Activated CD8-positive, alpha-beta T cell treated with anti-CD3 and anti-CD28 coated beads for 36 hours (primary cell): ENCODE measurements around the gene GALR2. TPM values are rescaled to one million over a fixed set of nuclear protein-coding genes. Genes with fewer than 3 reads are reported as not detected.

ENCODE experiments used
- ATAC-seq: fragments of 200-7000 bp; cut with Tn5 transposase; one replicate; pipeline ENCODE4 v1.10.0; 2021; ENCODE audit warnings: mild to moderate bottlenecking, moderate library complexity
- CTCF ChIA-PET: fragments of 350-600 bp; sonication (Branson Sonifier 250); formaldehyde crosslinking; loops from one replicate; lab custom pipeline; 2021; ENCODE audit warnings: antibody characterized with exemption; lab: Charles Lee
- POLR2A ChIA-PET: fragments of 350-600 bp; sonication (Branson Sonifier 250); formaldehyde crosslinking; loops from one replicate; lab custom pipeline; 2021; ENCODE audit warnings: antibody characterized with exemption; lab: Charles Lee
- DNase-seq: peaks from one replicate; pipeline ENCODE4 v3.0.0-alpha.2; 2020
- H3K27ac Mint-ChIP-seq: one replicate; pipeline ENCODE4 v1.8.0; 2021; ENCODE audit warnings: mild to moderate bottlenecking, mixed read lengths
- H3K27me3 Mint-ChIP-seq: one replicate; pipeline ENCODE4 v1.8.0; 2021; ENCODE audit warnings: mixed read lengths
- H3K36me3 Mint-ChIP-seq: one replicate; pipeline ENCODE4 v1.8.0; 2021; ENCODE audit warnings: low read depth, mixed read lengths
- H3K4me1 Mint-ChIP-seq: one replicate; pipeline ENCODE4 v1.8.0; 2021; ENCODE audit warnings: low read depth, mixed read lengths
- H3K4me3 Mint-ChIP-seq: one replicate; pipeline ENCODE4 v1.8.0; 2021; ENCODE audit warnings: mild to moderate bottlenecking, moderate library complexity, mixed read lengths
- H3K9me3 Mint-ChIP-seq: one replicate; pipeline ENCODE4 v1.8.0; 2021; ENCODE audit warnings: mixed read lengths
- intact Hi-C: fragments of 100-400 bp; cut with micrococcal nuclease; formaldehyde crosslinking; loops from one replicate; pipeline ENCODE4 v1.10.0; 2022
- total RNA-seq, 2 experiments: library from RNA; stranded (reverse); gene quantifications; one replicate each; pipeline ENCODE4 v1.2.3, GENCODE V29; 2021
- TF ChIP-seq, protein P1 (sequence below): fragments of 200-600 bp; IDR thresholded peaks from one replicate; pipeline ENCODE4 v1.8.0; 2022; ENCODE audit warnings: antibody characterized with exemption, mild to moderate bottlenecking

Gene GALR2
- total RNA-seq, 2 experiments from 2014 or later: 1.6 to 2.1 TPM

DNA sequence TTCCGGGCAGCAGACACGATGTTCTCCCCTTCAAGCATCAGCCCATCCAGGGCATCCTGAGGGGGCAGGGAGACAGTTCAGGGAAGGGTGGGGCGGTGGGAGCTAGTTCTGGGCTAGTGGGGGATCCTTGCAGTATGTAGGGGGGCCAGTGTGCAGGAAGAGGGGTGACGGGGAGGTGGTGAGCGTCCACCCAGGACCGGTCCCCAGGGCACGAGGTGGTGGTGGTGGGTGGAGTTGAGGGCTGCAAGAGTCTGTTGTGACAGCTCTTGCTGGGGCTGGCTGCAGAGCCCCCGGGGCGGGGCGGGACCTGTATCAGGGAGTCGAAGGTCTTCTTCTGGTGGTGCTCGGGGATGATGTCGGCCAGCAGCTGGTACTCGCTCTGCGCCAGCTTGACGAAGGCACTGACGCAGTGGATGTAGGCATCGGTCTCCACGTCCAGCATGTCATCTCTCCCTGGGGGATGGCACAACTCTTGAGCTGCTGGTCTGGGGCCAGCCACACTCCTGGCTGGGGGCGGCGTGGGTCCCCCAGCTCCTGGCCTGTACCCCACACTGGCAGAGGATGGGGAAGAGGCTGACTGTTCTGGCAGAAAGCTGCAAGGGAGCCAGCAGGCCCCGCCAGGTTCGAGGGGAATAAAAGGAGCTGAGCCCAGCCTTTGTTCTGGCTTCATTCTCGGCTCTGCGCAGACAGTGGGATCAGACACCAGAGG lies 14.4 kb downstream of the GALR2 start:
- TF ChIP-seq, protein P1, sequence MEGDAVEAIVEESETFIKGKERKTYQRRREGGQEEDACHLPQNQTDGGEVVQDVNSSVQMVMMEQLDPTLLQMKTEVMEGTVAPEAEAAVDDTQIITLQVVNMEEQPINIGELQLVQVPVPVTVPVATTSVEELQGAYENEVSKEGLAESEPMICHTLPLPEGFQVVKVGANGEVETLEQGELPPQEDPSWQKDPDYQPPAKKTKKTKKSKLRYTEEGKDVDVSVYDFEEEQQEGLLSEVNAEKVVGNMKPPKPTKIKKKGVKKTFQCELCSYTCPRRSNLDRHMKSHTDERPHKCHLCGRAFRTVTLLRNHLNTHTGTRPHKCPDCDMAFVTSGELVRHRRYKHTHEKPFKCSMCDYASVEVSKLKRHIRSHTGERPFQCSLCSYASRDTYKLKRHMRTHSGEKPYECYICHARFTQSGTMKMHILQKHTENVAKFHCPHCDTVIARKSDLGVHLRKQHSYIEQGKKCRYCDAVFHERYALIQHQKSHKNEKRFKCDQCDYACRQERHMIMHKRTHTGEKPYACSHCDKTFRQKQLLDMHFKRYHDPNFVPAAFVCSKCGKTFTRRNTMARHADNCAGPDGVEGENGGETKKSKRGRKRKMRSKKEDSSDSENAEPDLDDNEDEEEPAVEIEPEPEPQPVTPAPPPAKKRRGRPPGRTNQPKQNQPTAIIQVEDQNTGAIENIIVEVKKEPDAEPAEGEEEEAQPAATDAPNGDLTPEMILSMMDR: no peak
- no peak for ATAC-seq
- Mint-ChIP-seq H3K27me3 (no peaks in the 10 kb centered on the region), H3K27ac (no peak overlapping the region), H3K4me3 (no peak overlapping the region), H3K4me1 (no peaks in the 10 kb centered on the region), H3K9me3 (no peaks in the 10 kb centered on the region), H3K36me3 (peaks cover 20% of the 10 kb centered on the region)
- intact Hi-C loops: no loop called here
- ChIA-PET POLR2A (interaction anchor here (0.8 to 1.9 kb wide), 3 partner anchors 8 to 11 kb away, joined by 3 to 4 read pairs (median 4); partner anchors contain the start of gene ZACN), CTCF (no interaction called here)
- no peak for DNase-seq

DNA sequence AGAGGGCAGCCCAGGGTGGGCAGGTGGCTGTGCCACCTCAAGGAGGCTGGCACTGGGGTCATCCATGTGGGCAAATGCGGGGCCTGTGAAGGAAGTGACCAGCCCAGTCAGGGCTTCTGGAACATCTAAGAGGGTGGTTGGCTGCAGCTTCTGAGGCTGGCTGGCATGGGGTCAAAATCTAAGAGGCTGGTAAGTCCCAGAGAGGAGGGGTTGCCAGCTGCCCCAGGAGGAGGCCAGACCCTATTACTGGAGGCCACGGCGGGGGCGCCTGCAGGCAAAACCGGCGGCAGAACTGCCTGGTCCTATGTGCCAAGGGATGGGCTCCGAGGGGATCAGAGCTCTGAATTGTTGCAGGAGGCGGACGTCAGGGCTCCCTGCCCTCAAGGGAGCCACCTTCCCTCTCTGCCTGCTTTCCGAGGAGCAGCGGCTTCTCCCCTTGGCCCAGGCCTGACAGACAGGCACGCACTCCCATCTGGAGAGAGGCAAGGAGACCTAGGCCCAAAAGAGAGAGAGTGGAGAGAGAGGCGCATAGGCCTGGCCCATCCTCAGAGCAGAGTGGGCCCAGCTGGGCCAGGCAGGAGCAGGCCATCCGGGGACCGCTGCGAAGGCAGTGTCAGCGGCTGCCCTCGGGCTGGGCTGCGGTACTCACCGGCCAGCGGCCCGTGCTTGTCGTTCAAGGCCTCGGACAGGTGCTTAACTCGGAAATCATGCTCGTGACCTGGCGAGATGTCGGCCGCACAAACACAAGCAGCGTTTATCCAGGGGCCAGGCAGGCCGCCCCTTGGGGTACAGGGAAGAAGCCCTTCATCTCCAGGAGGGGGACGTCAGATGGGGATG lies 15.3 kb downstream of the GALR2 start:
- H3K36me3 Mint-ChIP-seq: peaks cover 17% of the 10 kb centered on the region
- no peak overlapping the region for H3K27ac Mint-ChIP-seq
- no peak for ATAC-seq
- H3K4me1 Mint-ChIP-seq: no peaks in the 10 kb centered on the region
- TF ChIP-seq, protein P1: no peak
- H3K4me3 Mint-ChIP-seq: no peak overlapping the region
- ChIA-PET CTCF (no interaction called here), POLR2A (interaction anchor here (0.8 to 1.9 kb wide), 4 partner anchors 9 to 14 kb away, joined by 3 to 4 read pairs (median 4); partner anchors contain the start of genes EXOC7 and ZACN)
- no peaks in the 10 kb centered on the region for H3K27me3 Mint-ChIP-seq
- intact Hi-C loops: no loop called here
- H3K9me3 Mint-ChIP-seq: no peaks in the 10 kb centered on the region
- DNase-seq: no peak

DNA sequence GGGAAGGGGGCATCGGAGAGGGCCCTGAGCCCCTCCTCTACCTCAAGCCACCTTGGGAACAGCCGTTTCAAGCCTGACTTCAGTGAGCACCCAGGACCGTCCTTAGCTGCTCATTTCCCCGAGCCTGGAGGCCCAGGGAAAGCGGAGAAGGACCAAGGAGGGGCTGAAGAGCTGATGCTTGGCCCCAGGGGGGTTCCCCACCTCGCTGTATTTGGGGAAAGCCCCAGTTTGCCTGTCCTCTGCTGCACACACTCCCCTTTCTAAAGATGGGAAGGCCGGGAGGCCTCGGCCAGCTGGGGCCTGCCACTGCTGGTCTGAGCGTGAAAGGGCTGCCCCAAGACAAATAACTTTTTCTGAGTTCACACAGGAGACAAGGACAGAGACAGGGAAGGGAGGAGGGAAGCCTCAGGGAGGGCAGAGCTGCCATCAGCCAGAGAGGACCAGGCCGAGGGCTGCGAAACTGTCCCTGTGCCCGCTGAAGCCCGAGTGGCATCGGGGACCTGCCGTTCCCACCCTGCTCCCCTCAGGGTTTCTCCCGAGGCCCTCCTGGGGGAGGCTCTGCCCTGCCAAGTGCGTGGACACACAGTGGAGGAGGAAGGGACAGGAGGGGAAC lies 16.0 kb downstream of the GALR2 start:
- TF ChIP-seq, protein P1: no peak
- H3K4me3 Mint-ChIP-seq: no peak overlapping the region
- no peaks in the 10 kb centered on the region for H3K9me3 Mint-ChIP-seq
- CTCF ChIA-PET: no interaction called here
- intact Hi-C loops: no loop called here
- H3K27ac Mint-ChIP-seq: no peak overlapping the region
- H3K36me3 Mint-ChIP-seq: peaks cover 18% of the 10 kb centered on the region
- DNase-seq (no peak), ATAC-seq (no peak)
- POLR2A ChIA-PET: interaction anchor here (1.1 kb wide), 1 partner anchor 14 kb away, joined by 3 read pairs; the partner anchor contains the start of gene EXOC7
- no peaks in the 10 kb centered on the region for H3K27me3 Mint-ChIP-seq
- no peaks in the 10 kb centered on the region for H3K4me1 Mint-ChIP-seq

DNA sequence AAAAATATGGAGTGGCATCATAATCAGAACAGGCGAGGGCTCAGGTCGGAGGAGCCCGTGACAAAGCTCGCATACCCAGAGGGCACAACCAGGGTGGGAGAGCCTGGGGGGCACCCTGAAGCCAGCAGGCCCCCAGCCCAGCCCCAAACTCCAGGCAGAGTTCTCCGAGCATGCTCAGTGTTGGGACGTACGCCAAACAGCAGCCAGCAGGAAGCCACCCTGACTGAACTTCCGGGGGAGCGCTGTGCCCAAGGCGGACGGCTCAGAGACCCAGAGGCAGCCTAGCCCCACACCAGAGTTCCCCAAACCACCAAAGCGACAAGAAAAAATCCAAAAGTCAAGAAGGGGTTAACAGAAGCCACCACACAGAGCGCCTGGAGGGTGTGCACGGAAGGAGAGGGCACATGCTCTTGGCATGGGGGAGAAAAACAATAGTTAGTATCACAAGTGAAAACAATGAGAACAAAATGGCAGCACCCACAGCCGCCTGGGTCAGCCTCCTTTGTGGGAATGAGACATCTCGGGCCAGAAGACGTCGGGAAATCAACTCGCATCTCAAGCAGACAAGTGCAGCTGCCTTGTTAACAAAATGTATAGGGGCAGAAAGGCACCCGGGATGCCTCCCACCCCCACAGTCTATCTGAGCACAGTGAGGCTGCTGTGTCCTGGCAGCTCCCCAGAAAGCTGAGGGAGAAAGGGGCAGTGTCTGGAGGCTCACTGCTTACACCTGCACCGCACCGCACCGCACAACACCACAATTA lies 17.1 kb downstream of the GALR2 start:
- Mint-ChIP-seq H3K27ac (peak overlapping the region; percentile 89), H3K27me3 (no peaks in the 10 kb centered on the region), H3K36me3 (peaks cover 24% of the 10 kb centered on the region), H3K4me1 (no peaks in the 10 kb centered on the region), H3K4me3 (peak overlapping the region; percentile 45), H3K9me3 (no peaks in the 10 kb centered on the region)
- peak; percentile 26 for DNase-seq
- ChIA-PET POLR2A (interaction anchor here (1.1 to 1.3 kb wide), 2 partner anchors 13 to 15 kb away, joined by 3 to 4 read pairs; partner anchors contain the start of gene EXOC7), CTCF (no interaction called here)
- intact Hi-C loops: no loop called here
- peak; percentile 58 for ATAC-seq
- TF ChIP-seq, protein P1: no peak
